ENCODE data around the gene ZNF488. TPM values are rescaled to one million over a fixed set of nuclear protein-coding genes. Genes with fewer than 3 reads are reported as not detected.

ZNF488 gene
- total and polyA plus RNA-seq, 2 experiments from 2014 or later: 0.15 to 1.2 TPM

GRCh38 chr10:47379445-47379785 is 4.7 kb downstream of the ZNF488 start:
- Histone ChIP-seq H3K4me1 (ENCODE audit: low read depth) (no peaks in the 10 kb centered on the region), H3K9me3 (ENCODE audit: low read depth) (no peaks in the 10 kb centered on the region), H3K27ac (no peak overlapping the region), H3K36me3 (no peaks in the 10 kb centered on the region), H3K27me3 (peaks cover 44% of the 10 kb centered on the region), H3K4me3 (no peak overlapping the region)
- TF ChIP-seq CTCF (IDR thresholded peaks at IDR 0.05; ENCODE audit: low read depth, low read length): no peak
- no peak for DNase-seq (ENCODE audit: low read depth in 1 of 2, low spot score in 1 of 2)

GRCh38 chr10:47378606-47379444 is 5.3 kb downstream of the ZNF488 start:
- no peak for DNase-seq (ENCODE audit: low read depth in 1 of 2, low spot score in 1 of 2)
- no peak for TF ChIP-seq CTCF (IDR thresholded peaks at IDR 0.05; ENCODE audit: low read depth, low read length)
- Histone ChIP-seq H3K4me1 (ENCODE audit: low read depth) (no peaks in the 10 kb centered on the region), H3K9me3 (ENCODE audit: low read depth) (no peaks in the 10 kb centered on the region), H3K4me3 (no peak overlapping the region), H3K36me3 (no peaks in the 10 kb centered on the region), H3K27ac (no peak overlapping the region), H3K27me3 (peaks cover 42% of the 10 kb centered on the region)

GRCh38 chr10:47378183-47378510 is 5.9 kb downstream of the ZNF488 start:
- Histone ChIP-seq H3K4me3 (no peak overlapping the region), H3K27ac (no peak overlapping the region), H3K27me3 (peaks cover 35% of the 10 kb centered on the region), H3K36me3 (no peaks in the 10 kb centered on the region), H3K9me3 (ENCODE audit: low read depth) (no peaks in the 10 kb centered on the region), H3K4me1 (ENCODE audit: low read depth) (no peaks in the 10 kb centered on the region)
- TF ChIP-seq CTCF (IDR thresholded peaks at IDR 0.05; ENCODE audit: low read depth, low read length): no peak
- no peak for DNase-seq (ENCODE audit: low read depth in 1 of 2, low spot score in 1 of 2)

GRCh38 chr10:47376522-47377220 is 7.4 kb downstream of the ZNF488 start:
- no peaks in the 10 kb centered on the region for H3K9me3 ChIP-seq (ENCODE audit: low read depth)
- DNase-seq (ENCODE audit: low read depth in 1 of 2, low spot score in 1 of 2): no peak
- no peak for TF ChIP-seq CTCF (IDR thresholded peaks at IDR 0.05; ENCODE audit: low read depth, low read length)
- no peaks in the 10 kb centered on the region for H3K4me1 ChIP-seq (ENCODE audit: low read depth)
- no peak overlapping the region for H3K27ac ChIP-seq
- no peaks in the 10 kb centered on the region for H3K36me3 ChIP-seq
- no peak overlapping the region for H3K4me3 ChIP-seq
- peaks cover 20% of the 10 kb centered on the region for H3K27me3 ChIP-seq

- peak in 1 of 2 donors; percentile 79 for DNase-seq (ENCODE audit: low read depth in 1 of 2, low spot score in 1 of 2)
- no peak for TF ChIP-seq CTCF (IDR thresholded peaks at IDR 0.05; ENCODE audit: low read depth, low read length)
- H3K4me1 ChIP-seq (ENCODE audit: low read depth): no peaks in the 10 kb centered on the region
- no peaks in the 10 kb centered on the region for H3K9me3 ChIP-seq (ENCODE audit: low read depth)
- H3K4me3 ChIP-seq: no peak overlapping the region
- H3K36me3 ChIP-seq: no peaks in the 10 kb centered on the region
- peaks cover 5% of the 10 kb centered on the region for H3K27me3 ChIP-seq
- H3K27ac ChIP-seq: no peak overlapping the region
Observed at GRCh38 chr10:47374611-47375536, 9.2 kb downstream of the ZNF488 start.
